Measurements from ENCODE around the gene ADRB1. TPM values are rescaled to one million over a fixed set of nuclear protein-coding genes. Genes with fewer than 3 reads are reported as not detected.

The ADRB1 gene
- total RNA-seq, 1 experiment from 2014 or later, result 0.15 TPM

DNA sequence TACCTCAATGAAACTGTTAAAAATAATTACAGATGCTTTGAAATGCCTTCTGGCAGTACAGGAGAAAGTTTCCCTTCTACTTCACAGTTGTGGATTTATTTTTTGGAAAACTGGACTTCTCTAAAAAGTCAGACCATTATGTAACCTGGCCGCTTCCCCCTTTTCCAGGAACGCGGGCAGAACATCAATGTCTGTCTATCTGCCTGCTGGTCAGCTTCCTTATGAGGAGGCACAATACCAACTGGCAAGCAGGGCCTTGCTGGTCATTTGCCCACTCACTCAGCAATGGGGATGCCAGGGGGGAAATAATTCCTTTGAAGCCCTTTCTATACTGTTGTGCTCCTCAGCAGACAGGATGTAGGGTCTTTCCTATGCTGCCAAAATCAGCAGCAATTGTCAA lies 22.5 kb upstream of the ADRB1 start:
- no peak overlapping the region for H3K27ac ChIP-seq (ENCODE audit: low read length)
- TF ChIP-seq EZH2 (IDR thresholded peaks at IDR 0.05; ENCODE audit: low read length, unreplicated experiment) (no peak), EZH2phosphoT487 (IDR thresholded peaks at IDR 0.05; ENCODE audit: borderline replicate concordance, low read length) (no peak)
- TF ChIP-seq, protein P1, sequence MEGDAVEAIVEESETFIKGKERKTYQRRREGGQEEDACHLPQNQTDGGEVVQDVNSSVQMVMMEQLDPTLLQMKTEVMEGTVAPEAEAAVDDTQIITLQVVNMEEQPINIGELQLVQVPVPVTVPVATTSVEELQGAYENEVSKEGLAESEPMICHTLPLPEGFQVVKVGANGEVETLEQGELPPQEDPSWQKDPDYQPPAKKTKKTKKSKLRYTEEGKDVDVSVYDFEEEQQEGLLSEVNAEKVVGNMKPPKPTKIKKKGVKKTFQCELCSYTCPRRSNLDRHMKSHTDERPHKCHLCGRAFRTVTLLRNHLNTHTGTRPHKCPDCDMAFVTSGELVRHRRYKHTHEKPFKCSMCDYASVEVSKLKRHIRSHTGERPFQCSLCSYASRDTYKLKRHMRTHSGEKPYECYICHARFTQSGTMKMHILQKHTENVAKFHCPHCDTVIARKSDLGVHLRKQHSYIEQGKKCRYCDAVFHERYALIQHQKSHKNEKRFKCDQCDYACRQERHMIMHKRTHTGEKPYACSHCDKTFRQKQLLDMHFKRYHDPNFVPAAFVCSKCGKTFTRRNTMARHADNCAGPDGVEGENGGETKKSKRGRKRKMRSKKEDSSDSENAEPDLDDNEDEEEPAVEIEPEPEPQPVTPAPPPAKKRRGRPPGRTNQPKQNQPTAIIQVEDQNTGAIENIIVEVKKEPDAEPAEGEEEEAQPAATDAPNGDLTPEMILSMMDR (conservative IDR thresholded peaks at IDR 0.05; ENCODE audit: low read depth, low read length), result no peak
- H2AFZ ChIP-seq (ENCODE audit: low read length), result no peak overlapping the region
- intact Hi-C loops (cut with micrococcal nuclease), result no loop called here
- H3K27me3 ChIP-seq (ENCODE audit: low read length), result no peaks in the 10 kb centered on the region
- no peaks in the 10 kb centered on the region for H4K20me1 ChIP-seq (ENCODE audit: low read length)
- no peak overlapping the region for H3K4me3 ChIP-seq (ENCODE audit: low read length)
- no TSS peak for BruUV-seq (replicated peaks)
- H3K4me2 ChIP-seq (ENCODE audit: low read length), result no peak overlapping the region
- peaks cover 14% of the 10 kb centered on the region for H3K4me1 ChIP-seq (ENCODE audit: insufficient read depth, low read length)
- H3K36me3 ChIP-seq (ENCODE audit: low read depth, low read length), result no peaks in the 10 kb centered on the region
- H3K9me3 ChIP-seq (ENCODE audit: low read length), result no peaks in the 10 kb centered on the region
- no peaks in the 10 kb centered on the region for H3F3A ChIP-seq (ENCODE audit: low read length, unreplicated experiment)
- no peaks in the 10 kb centered on the region for H3K9me2 ChIP-seq (replicated peaks; ENCODE audit: low read length)
- ATAC-seq, result no peak
- H3K9ac ChIP-seq (ENCODE audit: low read length), result no peak overlapping the region
- no peak for DNase-seq
- H3K79me2 ChIP-seq (ENCODE audit: low read length), result no peaks in the 10 kb centered on the region
- ChIA-PET CTCF (no interaction called here), POLR2A (ENCODE audit: unreplicated experiment) (no interaction called here)

GRCh38 chr10:114021717-114022680 lies 21.7 kb upstream of the ADRB1 start:
- peaks cover 3% of the 10 kb centered on the region for H3F3A ChIP-seq (ENCODE audit: low read length, unreplicated experiment)
- intact Hi-C loops (cut with micrococcal nuclease), result no loop called here
- no TSS peak for BruUV-seq (replicated peaks)
- H3K9me3 ChIP-seq (ENCODE audit: low read length), result no peaks in the 10 kb centered on the region
- peaks cover 20% of the 10 kb centered on the region for H3K4me1 ChIP-seq (ENCODE audit: insufficient read depth, low read length)
- TF ChIP-seq EZH2phosphoT487 (IDR thresholded peaks at IDR 0.05; ENCODE audit: borderline replicate concordance, low read length), result no peak
- TF ChIP-seq EZH2 (IDR thresholded peaks at IDR 0.05; ENCODE audit: low read length, unreplicated experiment), result no peak
- TF ChIP-seq, protein P1 (conservative IDR thresholded peaks at IDR 0.05; ENCODE audit: low read depth, low read length), result no peak
- H3K27ac ChIP-seq (ENCODE audit: low read length), result no peak overlapping the region
- no peak overlapping the region for H3K9ac ChIP-seq (ENCODE audit: low read length)
- H2AFZ ChIP-seq (ENCODE audit: low read length), result no peak overlapping the region
- no peaks in the 10 kb centered on the region for H3K36me3 ChIP-seq (ENCODE audit: low read depth, low read length)
- H3K79me2 ChIP-seq (ENCODE audit: low read length), result no peaks in the 10 kb centered on the region
- no peak overlapping the region for H3K4me2 ChIP-seq (ENCODE audit: low read length)
- H3K9me2 ChIP-seq (replicated peaks; ENCODE audit: low read length), result no peaks in the 10 kb centered on the region
- ChIA-PET POLR2A (ENCODE audit: unreplicated experiment) (no interaction called here), CTCF (no interaction called here)
- H4K20me1 ChIP-seq (ENCODE audit: low read length), result no peaks in the 10 kb centered on the region
- DNase-seq, result no peak
- H3K4me3 ChIP-seq (ENCODE audit: low read length), result no peak overlapping the region
- ATAC-seq, result no peak
- no peaks in the 10 kb centered on the region for H3K27me3 ChIP-seq (ENCODE audit: low read length)
